Measurements from ENCODE around the gene AGFG1.
"Not testable (repeated sequence)": the region's sequence is repeated elsewhere in the genome, so short reads cannot be mapped to it uniquely, and the experiment has no call there.

Gene AGFG1

GRCh38 chr2:227598835-227599503 is 127.0 kb downstream of the AGFG1 start, which contains the start of gene SCYGR2:
Gene SCYGR2 (plus strand): TSS chr2:227598893. CDS start chr2:227598893, 0 bp downstream.
- TF ChIP-seq, protein P1, sequence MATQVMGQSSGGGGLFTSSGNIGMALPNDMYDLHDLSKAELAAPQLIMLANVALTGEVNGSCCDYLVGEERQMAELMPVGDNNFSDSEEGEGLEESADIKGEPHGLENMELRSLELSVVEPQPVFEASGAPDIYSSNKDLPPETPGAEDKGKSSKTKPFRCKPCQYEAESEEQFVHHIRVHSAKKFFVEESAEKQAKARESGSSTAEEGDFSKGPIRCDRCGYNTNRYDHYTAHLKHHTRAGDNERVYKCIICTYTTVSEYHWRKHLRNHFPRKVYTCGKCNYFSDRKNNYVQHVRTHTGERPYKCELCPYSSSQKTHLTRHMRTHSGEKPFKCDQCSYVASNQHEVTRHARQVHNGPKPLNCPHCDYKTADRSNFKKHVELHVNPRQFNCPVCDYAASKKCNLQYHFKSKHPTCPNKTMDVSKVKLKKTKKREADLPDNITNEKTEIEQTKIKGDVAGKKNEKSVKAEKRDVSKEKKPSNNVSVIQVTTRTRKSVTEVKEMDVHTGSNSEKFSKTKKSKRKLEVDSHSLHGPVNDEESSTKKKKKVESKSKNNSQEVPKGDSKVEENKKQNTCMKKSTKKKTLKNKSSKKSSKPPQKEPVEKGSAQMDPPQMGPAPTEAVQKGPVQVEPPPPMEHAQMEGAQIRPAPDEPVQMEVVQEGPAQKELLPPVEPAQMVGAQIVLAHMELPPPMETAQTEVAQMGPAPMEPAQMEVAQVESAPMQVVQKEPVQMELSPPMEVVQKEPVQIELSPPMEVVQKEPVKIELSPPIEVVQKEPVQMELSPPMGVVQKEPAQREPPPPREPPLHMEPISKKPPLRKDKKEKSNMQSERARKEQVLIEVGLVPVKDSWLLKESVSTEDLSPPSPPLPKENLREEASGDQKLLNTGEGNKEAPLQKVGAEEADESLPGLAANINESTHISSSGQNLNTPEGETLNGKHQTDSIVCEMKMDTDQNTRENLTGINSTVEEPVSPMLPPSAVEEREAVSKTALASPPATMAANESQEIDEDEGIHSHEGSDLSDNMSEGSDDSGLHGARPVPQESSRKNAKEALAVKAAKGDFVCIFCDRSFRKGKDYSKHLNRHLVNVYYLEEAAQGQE (IDR thresholded peaks at IDR 0.05; ENCODE audit: insufficient read depth in 1 of 2, low read depth in 2 of 2, low read length in 2 of 2) = not testable (repeated sequence)
- not testable (repeated sequence) for TF ChIP-seq POLR2AphosphoS5 (IDR thresholded peaks at IDR 0.05; ENCODE audit: low read depth, low read length); FOXP2 (optimal IDR thresholded peaks at IDR 0.05; ENCODE audit: borderline replicate concordance, extremely low read depth, extremely low read length, insufficient read depth)

DNA sequence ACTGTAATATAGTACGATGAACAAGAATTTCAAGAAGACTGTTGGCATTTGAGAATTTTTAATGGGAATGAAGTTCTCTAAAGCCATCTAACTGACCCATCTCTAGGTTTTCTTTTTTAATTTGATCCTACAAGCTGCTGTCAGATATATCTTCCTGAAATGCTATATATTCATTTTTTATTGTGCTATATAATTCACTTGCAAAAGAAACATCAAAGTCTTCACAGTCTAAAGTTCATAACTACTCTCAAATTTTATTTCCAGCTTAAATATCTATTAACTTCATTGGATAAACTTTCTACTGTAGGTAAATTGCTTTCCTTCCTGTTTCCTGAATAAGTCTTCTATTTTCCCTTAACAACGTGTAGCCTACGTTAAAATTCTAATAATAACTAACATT is 130.4 kb downstream of the AGFG1 start:
- TF ChIP-seq POLR2AphosphoS5 (IDR thresholded peaks at IDR 0.05; ENCODE audit: low read depth, low read length) (no peak), TAF1 (IDR thresholded peaks at IDR 0.05; ENCODE audit: borderline replicate concordance, insufficient read depth, low read length) (no peak), FOXP2 (optimal IDR thresholded peaks at IDR 0.05; ENCODE audit: borderline replicate concordance, extremely low read depth, extremely low read length, insufficient read depth) (no peak), SIN3A (IDR thresholded peaks at IDR 0.05; ENCODE audit: borderline replicate concordance, insufficient read depth, low read length) (no peak)
- TF ChIP-seq, protein P1 (IDR thresholded peaks at IDR 0.05; ENCODE audit: insufficient read depth in 1 of 2, low read depth in 2 of 2, low read length in 2 of 2) = no peak

GRCh38 chr2:227606476-227606875 is 134.5 kb downstream of the AGFG1 start:
- no peak for TF ChIP-seq POLR2AphosphoS5 (IDR thresholded peaks at IDR 0.05; ENCODE audit: low read depth, low read length)
- TF ChIP-seq TAF1 (IDR thresholded peaks at IDR 0.05; ENCODE audit: borderline replicate concordance, insufficient read depth, low read length) = no peak
- no peak for TF ChIP-seq SIN3A (IDR thresholded peaks at IDR 0.05; ENCODE audit: borderline replicate concordance, insufficient read depth, low read length)
- TF ChIP-seq, protein P1 (IDR thresholded peaks at IDR 0.05; ENCODE audit: insufficient read depth in 1 of 2, low read depth in 2 of 2, low read length in 2 of 2) = no peak
- no peak for TF ChIP-seq FOXP2 (optimal IDR thresholded peaks at IDR 0.05; ENCODE audit: borderline replicate concordance, extremely low read depth, extremely low read length, insufficient read depth)

GRCh38 chr2:227607941-227608340 is 136.0 kb downstream of the AGFG1 start:
- TF ChIP-seq, protein P1 (IDR thresholded peaks at IDR 0.05; ENCODE audit: insufficient read depth in 1 of 2, low read depth in 2 of 2, low read length in 2 of 2) = no peak
- no peak for TF ChIP-seq TAF1 (IDR thresholded peaks at IDR 0.05; ENCODE audit: borderline replicate concordance, insufficient read depth, low read length)
- no peak for TF ChIP-seq FOXP2 (optimal IDR thresholded peaks at IDR 0.05; ENCODE audit: borderline replicate concordance, extremely low read depth, extremely low read length, insufficient read depth)
- no peak for TF ChIP-seq SIN3A (IDR thresholded peaks at IDR 0.05; ENCODE audit: borderline replicate concordance, insufficient read depth, low read length)
- no peak for TF ChIP-seq POLR2AphosphoS5 (IDR thresholded peaks at IDR 0.05; ENCODE audit: low read depth, low read length)
